HTR-8/SVneo (cell line): ENCODE measurements around the gene HTR7.
"Not testable (repeated sequence)": the region's sequence is repeated elsewhere in the genome, so short reads cannot be mapped to it uniquely, and the experiment has no call there.

Experiments used
- DNase-seq: peaks from one replicate; pipeline ENCODE4 v3.0.0; 2011; ENCODE audit warnings: low spot score, mixed read lengths; ENCODE audit not compliant: insufficient read length
- FAIRE-seq: peaks from 2 replicates; lab custom pipeline; 2011; peaks lifted over from hg19 to GRCh38; lab: Jason Lieb, UNC

Gene HTR7

DNA sequence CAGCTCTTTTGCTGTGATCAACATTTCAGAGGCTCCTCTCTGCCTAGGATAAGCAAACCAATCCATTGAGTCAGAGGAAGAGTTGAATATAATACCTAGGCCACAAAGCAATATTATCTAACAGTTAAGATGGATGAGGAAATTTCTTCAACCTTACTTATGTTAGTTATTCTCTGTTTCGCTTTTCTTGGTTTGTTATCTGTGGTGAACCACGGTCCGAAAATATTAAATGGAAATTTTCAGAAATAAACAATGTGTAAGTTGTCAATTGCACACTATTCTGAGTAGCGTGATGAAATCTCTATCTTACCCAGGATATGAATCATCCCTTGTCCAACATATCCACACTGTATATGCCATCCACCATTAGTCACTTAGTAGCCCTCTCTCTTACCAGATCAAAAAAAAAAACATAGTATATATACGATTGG is 1.5 kb upstream of the HTR7 start:
- no peak for DNase-seq

GRCh38 chr10:90858461-90858968 is 676 bp upstream of the HTR7 start:
- no peak for DNase-seq
- FAIRE-seq: no peak

More for the DNA sequence above, 1.5 kb upstream of the HTR7 start:
- no peak for FAIRE-seq

DNA sequence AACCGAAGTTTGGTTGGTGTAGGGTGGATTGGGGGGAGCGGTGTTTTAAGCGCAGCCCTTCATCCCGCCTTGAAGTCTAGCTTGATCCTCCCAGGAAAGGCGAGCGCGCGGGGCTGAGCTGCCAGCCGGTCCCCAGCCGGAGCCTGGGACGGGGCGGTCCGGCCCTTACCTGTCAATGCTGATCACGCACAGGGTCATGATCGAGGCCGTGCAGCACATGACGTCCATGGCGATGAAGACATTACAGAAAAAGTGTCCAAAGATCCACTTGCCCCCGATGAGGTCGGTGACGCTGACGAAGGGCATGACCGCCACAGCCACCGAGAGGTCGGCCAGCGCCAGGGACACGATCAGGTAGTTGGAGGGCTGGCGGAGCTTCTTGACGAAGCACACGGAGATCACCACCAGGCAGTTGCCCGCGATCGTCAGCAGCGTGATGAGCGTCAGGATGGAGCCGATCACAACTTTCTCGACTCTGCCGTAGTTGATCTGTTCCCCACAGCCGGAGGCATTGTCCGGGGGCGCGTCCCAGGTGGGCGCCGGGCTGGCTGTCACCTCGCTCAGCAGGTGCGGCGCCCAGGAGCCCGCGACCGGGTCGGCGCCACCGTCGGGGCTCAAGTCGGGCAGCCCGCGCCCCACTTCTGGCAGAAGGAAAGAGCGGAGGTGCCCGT is 740 bp downstream of the HTR7 start:
- FAIRE-seq: no peak

GRCh38 chr10:90856261-90856660 is 1.6 kb downstream of the HTR7 start:
- FAIRE-seq (no peak), DNase-seq (no peak)

More for the DNA sequence above, 740 bp downstream of the HTR7 start:
- no peak for DNase-seq

- FAIRE-seq (no peak), DNase-seq (no peak)
Observed at GRCh38 chr10:90855126-90855525, 2.7 kb downstream of the HTR7 start.

GRCh38 chr10:90849956-90850749 is 7.7 kb downstream of the HTR7 start:
- FAIRE-seq: no peak
- DNase-seq: no peak

- FAIRE-seq: no peak
Observed at GRCh38 chr10:90847436-90847835, 10.4 kb downstream of the HTR7 start.

GRCh38 chr10:90846746-90847145 is 11.1 kb downstream of the HTR7 start:
- FAIRE-seq (no peak), DNase-seq (no peak)

More at GRCh38 chr10:90847436-90847835, 10.4 kb downstream of the HTR7 start:
- no peak for DNase-seq

DNA sequence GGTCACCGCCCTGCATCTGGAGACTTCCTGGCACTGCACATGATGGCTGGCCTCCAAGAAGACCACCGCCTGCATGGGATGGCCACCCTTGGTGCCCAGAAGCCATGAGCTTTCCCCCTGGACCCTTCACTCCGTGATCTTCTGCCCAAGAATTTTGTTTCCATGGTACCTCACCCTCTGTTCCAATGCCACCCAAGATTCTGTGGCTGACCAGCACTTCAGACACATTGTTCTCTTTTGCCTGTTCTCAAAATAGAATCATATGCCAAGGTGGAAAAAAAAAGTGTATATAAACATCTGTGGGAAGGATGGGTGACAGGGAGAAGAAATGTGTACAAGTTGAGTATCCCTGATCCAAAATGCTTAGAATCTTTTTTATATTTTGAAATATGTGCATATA is 12.1 kb downstream of the HTR7 start:
- FAIRE-seq (no peak), DNase-seq (no peak)

DNA sequence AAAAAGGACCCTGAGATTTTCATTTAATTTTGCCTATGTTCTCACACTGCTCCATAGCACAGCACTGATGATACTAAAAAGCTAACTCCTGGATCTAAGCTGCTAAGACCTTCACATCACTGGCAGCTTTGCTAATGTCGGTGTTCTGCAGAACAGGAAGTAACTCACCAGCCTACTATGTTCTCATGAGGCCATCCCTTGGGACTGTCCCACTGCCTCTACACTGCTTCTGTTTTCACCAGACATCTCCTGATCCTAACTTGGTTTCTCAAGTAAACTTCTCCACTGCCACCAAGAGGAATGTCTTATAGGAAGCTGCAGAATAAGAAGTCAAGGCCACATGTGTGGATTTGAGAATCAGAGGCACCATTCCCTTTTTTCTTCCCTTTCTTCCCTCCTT is 15.1 kb downstream of the HTR7 start:
- DNase-seq: no peak
- FAIRE-seq: no peak

GRCh38 chr10:90837486-90837885 is 20.4 kb downstream of the HTR7 start:
- DNase-seq (no peak), FAIRE-seq (no peak)

- FAIRE-seq (no peak), DNase-seq (no peak)
Observed at GRCh38 chr10:90834326-90834725, 23.5 kb downstream of the HTR7 start.

DNA sequence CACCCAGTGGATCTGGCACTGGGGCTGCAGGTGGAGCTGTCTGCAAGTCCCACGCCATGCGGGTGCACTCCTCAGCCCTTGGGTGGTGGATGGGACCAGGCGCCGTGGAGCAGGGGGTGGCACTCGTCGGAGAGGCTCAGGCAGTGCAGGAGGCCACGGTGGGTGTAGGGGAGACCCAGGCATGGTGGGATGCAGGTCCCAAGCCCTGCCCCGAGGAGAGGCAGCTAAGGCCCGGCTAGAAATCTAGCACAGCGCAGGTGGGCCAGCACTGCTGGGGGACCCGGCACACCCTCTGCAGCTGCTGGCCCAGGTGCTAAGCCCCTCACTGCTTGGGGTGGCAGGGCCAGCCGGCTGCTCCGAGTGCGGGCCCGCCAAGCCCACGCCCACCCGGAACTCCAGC is 25.7 kb downstream of the HTR7 start:
- FAIRE-seq: no peak
- DNase-seq: no peak

GRCh38 chr10:90822508-90822907 is 35.3 kb downstream of the HTR7 start:
- no peak for FAIRE-seq
- no peak for DNase-seq

- not testable (repeated sequence) for FAIRE-seq, DNase-seq
Observed at GRCh38 chr10:90821864-90822263, 36.0 kb downstream of the HTR7 start.

GRCh38 chr10:90819911-90820310 is 37.9 kb downstream of the HTR7 start:
- FAIRE-seq: no peak
- no peak for DNase-seq

GRCh38 chr10:90818736-90819135 is 39.1 kb downstream of the HTR7 start:
- DNase-seq (no peak), FAIRE-seq (no peak)

DNA sequence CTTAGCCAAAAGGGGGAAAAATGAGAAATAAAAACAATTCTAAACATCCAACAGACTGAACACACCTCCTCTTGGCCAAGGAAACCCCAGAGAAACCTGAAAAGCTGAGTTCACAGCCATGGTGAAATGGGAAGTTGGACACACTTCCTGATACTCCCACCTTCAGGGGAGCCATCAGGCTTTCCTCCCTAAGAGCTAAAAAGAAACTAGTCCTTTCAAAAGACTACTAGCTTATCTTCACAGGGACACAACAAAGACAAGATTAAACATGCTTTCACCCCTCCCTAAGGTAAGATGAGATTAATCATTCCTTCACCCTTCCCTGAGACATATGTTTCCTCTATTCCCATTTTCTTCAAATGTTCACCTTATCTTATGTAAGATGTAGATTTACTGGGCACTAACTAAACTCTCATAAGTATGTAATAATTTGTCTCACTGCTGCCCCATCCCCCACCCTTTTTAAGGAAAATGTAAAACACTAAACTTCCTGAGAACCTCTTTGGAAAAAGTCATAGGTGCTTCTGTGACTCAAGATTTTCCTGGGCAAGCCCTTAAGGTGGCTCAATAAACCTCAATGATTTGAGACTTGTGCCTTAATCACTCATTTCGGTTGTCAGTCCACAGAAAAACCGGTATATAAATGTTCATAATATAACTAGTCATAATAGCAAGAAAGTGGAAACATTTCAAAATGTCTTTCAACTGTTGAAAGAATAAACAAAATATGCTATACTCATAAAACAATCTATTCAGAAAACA is 40.5 kb downstream of the HTR7 start:
- DNase-seq: no peak
- no peak for FAIRE-seq

DNA sequence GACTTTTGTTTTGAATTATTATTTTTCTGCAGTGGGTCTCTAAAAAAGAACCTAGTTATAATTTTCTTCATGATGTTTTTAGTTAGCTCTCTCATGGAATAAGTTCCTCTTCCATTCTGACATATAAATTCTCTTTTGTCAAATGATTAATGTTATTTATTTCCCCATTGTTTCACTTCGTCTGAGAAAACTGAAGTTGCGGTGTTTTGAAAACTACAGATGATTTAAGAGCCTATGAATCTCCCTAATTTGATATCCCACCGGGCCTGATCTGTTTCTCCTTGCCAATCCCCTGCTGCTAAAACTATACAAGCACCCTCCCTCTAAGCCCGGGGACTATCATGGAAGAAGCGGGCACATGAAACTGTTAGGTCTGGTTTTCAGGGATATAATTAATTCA is 41.4 kb downstream of the HTR7 start:
- DNase-seq: no peak
- no peak for FAIRE-seq

DNA sequence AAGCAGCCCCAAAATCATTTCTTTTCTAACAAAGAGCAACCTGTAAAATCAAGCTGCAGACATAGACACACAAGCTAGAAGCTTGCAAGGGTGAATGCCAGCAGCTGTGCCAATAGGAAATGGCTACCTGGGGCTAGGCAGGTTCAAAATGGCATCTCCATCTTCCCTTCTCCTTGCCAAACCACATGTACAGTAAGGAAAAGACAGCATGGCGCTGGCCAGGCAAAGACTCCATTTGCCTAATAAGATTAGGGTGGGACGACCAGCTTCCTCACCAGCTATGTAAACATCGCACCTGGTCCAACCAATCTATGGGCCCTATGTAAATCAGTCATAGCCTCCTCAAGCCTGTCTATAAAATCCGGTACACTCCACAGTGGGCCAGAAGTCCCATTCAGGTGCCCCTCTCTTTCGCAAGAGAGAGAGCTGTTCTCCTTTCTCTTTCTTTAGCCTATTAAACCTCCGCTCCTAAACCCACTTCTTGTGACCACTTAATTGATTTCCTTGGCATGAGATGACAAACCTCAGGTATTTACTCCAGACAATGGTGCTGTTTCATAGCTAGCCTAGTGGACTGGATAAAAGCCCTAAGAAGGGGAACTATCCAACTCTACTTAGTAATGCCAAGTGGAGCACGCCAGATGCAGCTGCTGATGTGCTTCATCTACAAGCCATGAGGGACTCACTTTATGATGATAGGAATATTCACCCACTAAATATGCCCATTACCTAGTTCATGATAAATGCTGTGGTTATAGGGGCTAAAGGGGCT is 44.1 kb downstream of the HTR7 start:
- FAIRE-seq (no peak), DNase-seq (no peak)
